Lung (tissue), 12 donors: ENCODE results near the gene EEPD1. TPM values are rescaled to one million over a fixed set of nuclear protein-coding genes. Genes with fewer than 3 reads are reported as not detected.
A peak's percentile ranks its signal among the peaks of the same experiment; 100 is the strongest.
"Not testable (repeated sequence)": the region's sequence is repeated elsewhere in the genome, so short reads cannot be mapped to it uniquely, and the experiment has no call there.

ENCODE experiments used
- ATAC-seq: fragments of 200-7000 bp; cut with Tn5 transposase; one replicate; pipeline ENCODE4 v1.9.1; 2020; ENCODE audit warnings: moderate number of reproducible peaks; ENCODE audit not compliant: insufficient read depth, low FRiP score
- DNase-seq, 3 donors: peaks; one replicate each; pipeline ENCODE4 v3.0.0-alpha.2; 2013 to 2017
- H3K27ac ChIP-seq, 2 donors: one replicate each; pipeline ENCODE4 v1.5.1; 2013; ENCODE audit warnings: mild to moderate bottlenecking in 2 of 2, moderate library complexity in 2 of 2, control low read depth in 1 of 2, inconsistent platforms in 1 of 2, low read depth in 1 of 2, low read length in 1 of 2
- H3K27me3 ChIP-seq, 3 donors: one replicate each; pipeline ENCODE4 v1.5.1; 2013; ENCODE audit warnings: low read length in 2 of 3; ENCODE audit not compliant: control insufficient read depth in 3 of 3, insufficient read depth in 3 of 3
- H3K36me3 ChIP-seq, 4 donors: one replicate each; pipeline ENCODE4 v1.5.1; 2013; ENCODE audit warnings: low read length in 4 of 4, mild to moderate bottlenecking in 1 of 4, moderate library complexity in 1 of 4; ENCODE audit not compliant: control insufficient read depth in 4 of 4, insufficient read depth in 4 of 4
- H3K4me1 ChIP-seq, 5 donors: one replicate each; pipeline ENCODE4 v1.5.1; 2013; ENCODE audit warnings: low read length in 5 of 5, mild to moderate bottlenecking in 2 of 5, moderate library complexity in 1 of 5; ENCODE audit not compliant: control insufficient read depth in 5 of 5, insufficient read depth in 5 of 5
- H3K4me3 ChIP-seq: one replicate; pipeline ENCODE4 v1.5.1; 2013; ENCODE audit warnings: mild to moderate bottlenecking, control low read depth, moderate library complexity
- H3K9ac ChIP-seq, 2 donors: one replicate each; pipeline ENCODE4 v1.5.1; 2013; ENCODE audit warnings: low read length in 2 of 2, control low read depth in 1 of 2; ENCODE audit not compliant: insufficient read depth in 1 of 2
- H3K9me3 ChIP-seq, 4 donors: one replicate each; pipeline ENCODE4 v1.5.1; 2013; ENCODE audit warnings: low read length in 3 of 4, mild to moderate bottlenecking in 1 of 4, moderate library complexity in 1 of 4; ENCODE audit not compliant: control insufficient read depth in 4 of 4, insufficient read depth in 3 of 4
- WGBS, 2 donors: extraction: QIAGEN DNeasy Blood & Tissue Kit; methylation state at CpG; one replicate each; pipeline ENCODE4 v1.1.7; 2013; 5-methylcytosine and 5-hydroxymethylcytosine counted together
- polyA plus RNA-seq, 2 donors: library from polyadenylated mRNA; stranded (reverse); fragments of 200-250 nt; gene quantifications; one replicate each; pipeline ENCODE4 v1.2.1, GENCODE V29; 2013
- total RNA-seq, 2 donors: library from RNA; depleted of rRNA in 1 of 2; stranded (reverse); fragments of >200 nt in 1 of 2; gene quantifications; one replicate each; pipeline ENCODE4 v1.2.1, GENCODE V29; 2014 to 2021
- TF ChIP-seq, protein P1 (sequence below): IDR thresholded peaks from 2 replicates; pipeline ENCODE4 v1.5.1; 2012; ENCODE audit warnings: mild to moderate bottlenecking; ENCODE audit errors: control extremely low read depth, extremely low read depth
- donor health status: control.
- donor health status: control.
- donor health status: Bipolar disorder and iron deficiency.
- donor health status: healthy.
- donor health status: DM: yes; HTN: yes; CAD: no.

Gene EEPD1
- total and polyA plus RNA-seq, 4 donors = 5.4 to 15.3 (median 7.9) TPM

DNA sequence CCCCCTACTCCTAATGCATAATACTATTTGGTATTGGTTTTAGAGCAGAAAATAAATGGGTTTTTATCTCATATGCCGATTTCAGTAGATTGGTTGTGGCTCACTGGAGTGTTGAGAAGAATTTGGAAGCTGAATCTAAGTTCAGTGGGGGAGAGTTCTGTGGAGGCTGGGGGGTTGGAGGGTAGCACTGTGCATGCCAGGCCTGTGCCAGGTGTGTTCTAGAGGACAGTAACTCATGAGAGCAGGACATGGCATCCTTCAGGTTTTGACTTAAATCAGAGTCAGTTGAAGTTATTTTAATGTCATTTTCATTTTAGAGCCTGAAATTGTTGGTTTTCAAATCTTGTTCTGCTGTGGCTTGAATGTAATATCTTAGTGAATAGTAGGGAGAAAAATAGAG, 79.5 kb downstream of the EEPD1 start:
- DNase-seq (no peak), ATAC-seq (no peak)
- peaks cover 0 to 18% (median 6%) of the 10 kb centered on the region in 5 donors for H3K4me1 ChIP-seq
- H3K36me3 ChIP-seq = peaks cover 0 to 4% (median under 1%) of the 10 kb centered on the region in 4 donors
- TF ChIP-seq, protein P1, sequence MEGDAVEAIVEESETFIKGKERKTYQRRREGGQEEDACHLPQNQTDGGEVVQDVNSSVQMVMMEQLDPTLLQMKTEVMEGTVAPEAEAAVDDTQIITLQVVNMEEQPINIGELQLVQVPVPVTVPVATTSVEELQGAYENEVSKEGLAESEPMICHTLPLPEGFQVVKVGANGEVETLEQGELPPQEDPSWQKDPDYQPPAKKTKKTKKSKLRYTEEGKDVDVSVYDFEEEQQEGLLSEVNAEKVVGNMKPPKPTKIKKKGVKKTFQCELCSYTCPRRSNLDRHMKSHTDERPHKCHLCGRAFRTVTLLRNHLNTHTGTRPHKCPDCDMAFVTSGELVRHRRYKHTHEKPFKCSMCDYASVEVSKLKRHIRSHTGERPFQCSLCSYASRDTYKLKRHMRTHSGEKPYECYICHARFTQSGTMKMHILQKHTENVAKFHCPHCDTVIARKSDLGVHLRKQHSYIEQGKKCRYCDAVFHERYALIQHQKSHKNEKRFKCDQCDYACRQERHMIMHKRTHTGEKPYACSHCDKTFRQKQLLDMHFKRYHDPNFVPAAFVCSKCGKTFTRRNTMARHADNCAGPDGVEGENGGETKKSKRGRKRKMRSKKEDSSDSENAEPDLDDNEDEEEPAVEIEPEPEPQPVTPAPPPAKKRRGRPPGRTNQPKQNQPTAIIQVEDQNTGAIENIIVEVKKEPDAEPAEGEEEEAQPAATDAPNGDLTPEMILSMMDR = no peak
- H3K27me3 ChIP-seq = no peaks in the 10 kb centered on the region
- 69 to 88% methylated on average over 1 of the region's 1 CpG for WGBS, 2 donors
- H3K9ac ChIP-seq = no peak overlapping the region
- no peak overlapping the region for H3K27ac ChIP-seq
- no peak overlapping the region for H3K4me3 ChIP-seq
- no peaks in the 10 kb centered on the region for H3K9me3 ChIP-seq

DNA sequence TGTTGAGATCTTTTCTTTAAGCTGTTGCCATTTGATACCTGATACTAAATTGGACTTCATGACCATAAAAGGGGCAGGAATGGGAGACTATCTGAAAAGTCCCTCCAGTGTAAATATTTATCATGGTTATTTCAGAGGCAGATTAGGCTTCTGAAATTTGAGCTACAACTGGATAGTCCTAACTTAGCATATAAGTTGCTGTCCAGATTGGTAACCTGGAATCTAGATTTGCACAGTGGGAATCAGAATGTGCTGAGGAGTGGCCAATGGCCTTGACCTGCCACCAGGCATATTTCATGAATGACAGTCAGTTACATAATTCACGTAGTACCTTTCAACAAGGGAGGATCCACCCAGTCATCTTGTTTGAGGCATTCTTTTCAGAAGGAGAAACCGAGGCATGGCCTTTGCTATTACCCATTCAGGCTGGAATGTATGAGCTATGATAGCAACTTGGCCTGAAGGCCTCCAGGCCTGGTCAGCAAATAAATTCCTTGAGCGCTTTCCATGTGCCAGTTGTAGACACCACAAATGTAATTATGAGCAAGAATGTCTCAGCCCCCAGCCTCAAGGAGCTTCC, 80.0 kb downstream of the EEPD1 start:
- Histone ChIP-seq H3K4me3 (no peak overlapping the region), H3K4me1 (peaks cover 0 to 18% (median 6%) of the 10 kb centered on the region in 5 donors), H3K9me3 (no peaks in the 10 kb centered on the region), H3K27ac (no peak overlapping the region), H3K9ac (no peak overlapping the region), H3K36me3 (peaks cover 0 to 4% (median under 1%) of the 10 kb centered on the region in 4 donors), H3K27me3 (no peaks in the 10 kb centered on the region)
- peak in 2 of 3 donors; percentile 57 to 70 for DNase-seq
- 70 to 74% methylated on average over 3 of the region's 3 CpGs for WGBS, 2 donors
- TF ChIP-seq, protein P1 = no peak
- ATAC-seq = no peak

DNA sequence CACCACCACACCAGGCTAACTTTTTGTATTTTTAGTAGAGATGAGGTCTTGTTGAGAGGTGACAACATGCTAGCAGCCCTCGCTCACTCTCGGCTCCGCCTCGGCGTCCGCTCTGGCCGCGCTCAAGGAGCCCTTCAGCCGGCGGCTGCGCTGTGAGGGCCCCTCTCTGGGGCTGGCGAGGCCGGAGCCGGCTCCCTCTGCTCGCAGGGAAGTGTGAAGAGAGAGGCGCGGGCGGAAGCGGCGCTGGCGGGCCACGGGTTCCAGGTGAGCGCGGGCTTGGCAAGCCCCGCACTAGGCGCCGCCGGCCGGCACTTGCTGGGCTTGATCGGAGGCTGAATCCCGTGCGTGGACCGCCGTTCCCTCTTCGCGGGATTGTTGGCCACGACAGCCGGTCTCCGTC, 83.0 kb downstream of the EEPD1 start:
- Histone ChIP-seq H3K27ac (no peak overlapping the region), H3K4me1 (peaks cover 0 to 17% (median 5%) of the 10 kb centered on the region in 5 donors), H3K36me3 (peaks cover 0 to 4% (median 2%) of the 10 kb centered on the region in 4 donors), H3K9me3 (no peaks in the 10 kb centered on the region), H3K9ac (no peak overlapping the region), H3K27me3 (no peaks in the 10 kb centered on the region), H3K4me3 (no peak overlapping the region)
- ATAC-seq (no peak), DNase-seq (peak in 2 of 3 donors; percentile 41 to 46)
- WGBS, 2 donors = 84 to 96% methylated on average over 39 of the region's 39 CpGs
- TF ChIP-seq, protein P1 = no peak

DNA sequence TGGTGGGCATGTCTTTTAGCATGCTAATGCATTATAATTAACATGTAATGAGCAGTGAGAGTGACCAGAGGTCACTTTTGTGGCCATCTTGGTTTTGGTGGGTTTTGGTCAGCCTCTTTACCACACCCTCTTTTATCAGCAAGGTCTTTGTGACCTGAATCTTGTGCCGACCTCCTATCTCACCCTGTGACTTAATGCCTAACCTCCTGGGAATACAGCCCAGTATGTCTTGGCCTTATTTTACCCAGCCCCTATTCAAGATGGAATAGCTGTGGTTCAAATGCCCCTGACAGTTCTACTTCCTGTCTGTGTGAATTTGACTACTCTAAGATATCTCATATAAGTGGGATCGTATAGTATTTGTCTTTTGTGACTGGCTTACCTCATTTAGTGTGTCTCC, 85.1 kb downstream of the EEPD1 start:
- TF ChIP-seq, protein P1 = no peak

DNA sequence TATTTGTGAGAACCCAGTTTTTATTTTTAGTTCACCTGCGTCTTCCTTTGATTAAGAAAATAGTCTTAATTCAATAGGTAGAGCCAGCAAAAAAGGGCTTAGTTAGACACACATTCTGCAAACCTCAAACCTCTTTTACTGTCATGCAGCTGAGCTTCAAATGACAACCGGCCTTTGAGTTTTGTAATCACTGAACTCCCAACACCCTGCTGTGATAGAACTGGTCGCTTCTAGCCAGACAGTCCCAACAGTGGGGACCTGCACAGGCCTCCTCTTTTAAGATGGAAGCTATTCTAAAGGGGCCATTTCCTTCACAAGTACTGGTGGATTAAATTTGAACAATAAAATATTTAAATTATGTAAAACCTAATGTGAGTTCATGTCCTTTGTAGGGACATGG, 90.3 kb downstream of the EEPD1 start:
- 79 to 88% methylated on average over 3 of the region's 3 CpGs for WGBS, 2 donors

More for the DNA sequence above, 85.1 kb downstream of the EEPD1 start:
- Histone ChIP-seq H3K27ac (no peak overlapping the region), H3K9me3 (no peaks in the 10 kb centered on the region), H3K4me1 (peaks cover 0 to 5% (median 2%) of the 10 kb centered on the region in 5 donors), H3K9ac (no peak overlapping the region), H3K4me3 (no peak overlapping the region), H3K27me3 (no peaks in the 10 kb centered on the region), H3K36me3 (peaks cover 0 to 4% (median 2%) of the 10 kb centered on the region in 4 donors)
- DNase-seq (no peak), ATAC-seq (no peak)
- WGBS, 2 donors = 88 to 91% methylated on average over 2 of the region's 2 CpGs

More for the DNA sequence above, 90.3 kb downstream of the EEPD1 start:
- H3K4me1 ChIP-seq, H3K4me3 ChIP-seq, H3K27ac ChIP-seq, DNase-seq, ATAC-seq, H3K9ac ChIP-seq, H3K9me3 ChIP-seq, H3K27me3 ChIP-seq, H3K36me3 ChIP-seq: not testable (repeated sequence)
